AG10803 (cell line): ENCODE measurements around the gene PCTP.
A peak's percentile ranks its signal among the peaks of the same experiment; 100 is the strongest.

Source experiments
- DNase-seq: peaks from one replicate; pipeline ENCODE4 v3.0.0; 2010; ENCODE audit warnings: low read depth
- H3K4me3 ChIP-seq: 2 replicates; pipeline ENCODE4 v1.5.1; 2011; ENCODE audit warnings: mild to moderate bottlenecking, low read length, control low read depth
- TF ChIP-seq, protein P1 (sequence below): conservative IDR thresholded peaks from 2 replicates; pipeline ENCODE4 v1.5.1; 2011; ENCODE audit warnings: mild to moderate bottlenecking, low read length, control low read depth, inconsistent platforms

PCTP gene

DNA sequence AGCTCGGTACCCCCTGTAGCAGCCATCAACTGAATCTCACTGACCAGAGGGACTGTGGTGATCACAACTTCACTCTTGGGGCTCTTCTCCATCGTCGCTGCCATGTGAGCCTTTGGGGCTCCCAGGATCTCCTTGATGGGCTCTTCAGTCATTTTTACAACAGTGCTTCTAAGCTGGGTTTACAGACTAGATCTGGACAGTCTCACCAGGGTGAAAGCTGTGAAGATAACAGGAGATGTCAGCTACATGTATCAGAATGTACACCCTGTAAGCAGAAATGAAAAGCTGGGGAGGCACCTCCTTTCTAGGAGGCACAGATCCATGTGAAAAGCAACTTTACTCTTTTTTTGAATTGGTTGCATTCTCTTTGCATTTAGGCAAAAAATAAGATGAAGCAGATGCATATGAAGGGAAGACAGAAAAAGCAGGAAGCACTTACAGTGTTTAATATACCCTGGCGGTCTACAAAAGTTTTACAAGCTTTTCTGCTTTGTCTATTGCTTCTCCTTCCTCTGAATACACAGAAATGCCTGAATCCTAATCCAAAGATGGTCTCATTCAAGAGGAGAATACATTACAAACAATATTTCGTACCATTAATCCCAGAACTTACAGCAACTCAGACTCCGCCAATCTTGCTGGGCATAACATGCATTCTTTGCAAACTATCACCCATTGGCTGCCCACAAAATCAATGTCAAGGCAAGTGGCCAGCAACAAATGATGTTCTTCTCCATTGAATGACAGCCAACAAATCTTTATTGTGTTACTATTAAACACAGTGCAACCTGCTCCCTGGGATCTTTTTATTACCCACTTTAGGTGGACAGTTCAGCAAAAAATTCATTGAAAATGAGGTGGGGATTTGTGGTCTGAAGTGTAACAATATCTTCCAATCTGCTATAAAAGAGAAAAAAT is 29.7 kb upstream of the PCTP start:
- DNase-seq = no peak
- H3K4me3 ChIP-seq = no peak overlapping the region
- TF ChIP-seq, protein P1, sequence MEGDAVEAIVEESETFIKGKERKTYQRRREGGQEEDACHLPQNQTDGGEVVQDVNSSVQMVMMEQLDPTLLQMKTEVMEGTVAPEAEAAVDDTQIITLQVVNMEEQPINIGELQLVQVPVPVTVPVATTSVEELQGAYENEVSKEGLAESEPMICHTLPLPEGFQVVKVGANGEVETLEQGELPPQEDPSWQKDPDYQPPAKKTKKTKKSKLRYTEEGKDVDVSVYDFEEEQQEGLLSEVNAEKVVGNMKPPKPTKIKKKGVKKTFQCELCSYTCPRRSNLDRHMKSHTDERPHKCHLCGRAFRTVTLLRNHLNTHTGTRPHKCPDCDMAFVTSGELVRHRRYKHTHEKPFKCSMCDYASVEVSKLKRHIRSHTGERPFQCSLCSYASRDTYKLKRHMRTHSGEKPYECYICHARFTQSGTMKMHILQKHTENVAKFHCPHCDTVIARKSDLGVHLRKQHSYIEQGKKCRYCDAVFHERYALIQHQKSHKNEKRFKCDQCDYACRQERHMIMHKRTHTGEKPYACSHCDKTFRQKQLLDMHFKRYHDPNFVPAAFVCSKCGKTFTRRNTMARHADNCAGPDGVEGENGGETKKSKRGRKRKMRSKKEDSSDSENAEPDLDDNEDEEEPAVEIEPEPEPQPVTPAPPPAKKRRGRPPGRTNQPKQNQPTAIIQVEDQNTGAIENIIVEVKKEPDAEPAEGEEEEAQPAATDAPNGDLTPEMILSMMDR = no peak

DNA sequence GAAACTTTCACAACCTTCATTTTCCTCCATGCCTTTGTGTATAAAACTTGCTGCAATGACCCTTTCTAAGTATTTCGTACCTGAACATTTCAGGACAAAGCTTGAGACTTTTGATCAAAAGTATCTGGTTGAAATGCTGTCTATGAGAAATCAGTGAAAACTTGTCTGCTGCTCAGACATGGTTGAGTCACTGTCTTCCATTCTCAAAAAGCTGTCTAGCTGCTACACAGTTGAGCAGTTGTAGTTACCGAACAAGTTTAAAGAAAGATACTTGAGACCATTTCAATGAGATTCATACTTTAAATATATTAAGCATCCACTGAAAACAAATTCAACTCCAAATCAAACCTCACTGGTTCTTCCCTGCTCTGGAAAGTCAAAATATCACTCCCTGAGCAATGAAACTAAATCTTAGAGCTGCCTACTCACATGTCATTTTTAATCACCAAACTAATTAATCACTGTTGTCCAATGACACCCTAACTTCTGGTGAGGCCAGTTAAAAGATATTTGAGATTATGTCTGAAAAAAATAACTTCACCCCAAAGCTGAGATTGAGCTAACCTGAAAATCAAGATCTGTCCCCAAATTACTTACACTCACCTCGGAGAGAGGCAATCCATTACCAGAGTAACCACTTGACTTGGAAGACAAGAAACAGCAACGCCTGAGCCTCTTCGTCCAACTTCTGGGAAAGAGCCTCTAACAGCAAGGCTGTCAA is 28.7 kb upstream of the PCTP start:
- DNase-seq = no peak
- H3K4me3 ChIP-seq = peak overlapping the region; percentile 39

DNA sequence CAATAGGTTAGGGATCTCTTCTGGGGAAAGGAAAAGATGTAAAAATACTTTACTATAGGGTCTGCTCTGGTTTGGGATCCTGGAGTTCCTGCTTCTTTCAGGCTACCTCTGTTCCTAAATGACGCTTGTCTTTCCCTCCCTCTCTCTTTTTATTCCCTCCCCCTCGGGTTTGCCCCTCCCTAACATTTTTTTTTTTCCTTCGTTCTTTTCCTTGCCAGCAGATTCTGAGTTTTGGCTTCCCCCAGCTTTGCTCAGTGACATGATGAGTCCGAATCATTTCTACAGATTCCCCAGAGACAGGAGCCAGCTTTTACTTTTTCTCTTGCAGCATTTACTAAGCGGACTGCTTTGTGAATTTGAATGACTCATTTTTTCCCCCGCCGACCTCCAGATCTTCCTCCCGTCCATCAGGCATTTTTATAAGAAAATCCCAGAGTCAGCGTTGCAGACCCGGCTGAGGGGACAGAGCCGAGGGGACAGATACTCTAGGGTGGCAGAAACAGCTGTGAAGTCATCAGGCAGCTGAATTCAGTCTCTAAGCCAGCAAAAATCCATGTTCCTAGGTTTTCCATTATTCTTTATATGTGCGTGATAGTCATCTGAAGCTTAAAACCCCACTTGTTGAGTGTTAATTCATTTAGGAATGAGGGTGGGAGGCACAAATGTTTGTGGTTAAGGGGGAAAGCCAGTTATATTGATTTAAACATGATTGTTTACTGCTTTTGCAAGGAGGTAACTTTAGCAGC is 27.9 kb upstream of the PCTP start, which contains the start of gene TMEM100:
TSS of gene TMEM100 (minus strand) at position 123 of the 746 bp plus-strand sequence. CDS start 1,794 bp downstream, outside the sequence.
- TF ChIP-seq, protein P1 = no peak
- peak; percentile 76 for DNase-seq
- H3K4me3 ChIP-seq = peak within 1 kb of the TSS; percentile 39

More for the DNA sequence above, 28.7 kb upstream of the PCTP start:
- TF ChIP-seq, protein P1 = no peak

DNA sequence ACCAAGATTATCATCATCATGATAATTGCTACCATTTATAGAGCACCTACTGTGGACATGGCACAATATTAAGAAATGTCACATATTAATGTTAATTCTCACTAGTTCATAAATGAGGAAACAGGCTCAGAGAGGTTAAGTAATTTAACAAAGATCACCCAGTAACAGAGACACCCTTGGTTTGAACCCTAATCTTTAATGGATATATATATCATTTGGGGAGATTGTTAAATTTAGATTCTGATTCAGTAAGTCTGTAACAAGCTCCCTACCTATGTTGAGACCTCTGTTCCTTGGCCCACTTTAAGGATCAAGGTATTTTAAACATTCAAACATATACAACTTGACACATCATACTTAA is 27.4 kb upstream of the PCTP start:
- TF ChIP-seq, protein P1 = no peak
- DNase-seq = no peak
- no peak overlapping the region for H3K4me3 ChIP-seq

DNA sequence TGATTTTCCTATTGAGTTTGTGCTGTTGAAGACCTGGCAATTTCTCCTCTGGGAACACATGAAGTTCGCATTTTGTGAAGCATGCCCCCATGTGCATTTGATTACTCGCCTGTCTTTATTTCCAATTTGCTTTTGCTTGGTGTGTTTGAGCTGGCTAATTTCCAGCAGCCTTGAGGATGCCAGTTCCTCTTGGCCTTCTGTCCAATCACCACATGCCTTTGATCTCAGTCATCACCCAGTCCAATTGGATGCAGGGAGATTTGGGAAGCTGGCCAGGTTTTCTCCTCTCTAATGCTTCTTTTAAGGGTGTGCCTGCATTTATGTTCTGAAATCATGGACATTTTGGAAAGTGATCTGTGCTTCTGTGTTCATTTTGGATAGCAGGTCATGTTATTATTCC is 24.4 kb upstream of the PCTP start:
- TF ChIP-seq, protein P1 = no peak
- DNase-seq = peak; percentile 98
- H3K4me3 ChIP-seq = no peak overlapping the region

DNA sequence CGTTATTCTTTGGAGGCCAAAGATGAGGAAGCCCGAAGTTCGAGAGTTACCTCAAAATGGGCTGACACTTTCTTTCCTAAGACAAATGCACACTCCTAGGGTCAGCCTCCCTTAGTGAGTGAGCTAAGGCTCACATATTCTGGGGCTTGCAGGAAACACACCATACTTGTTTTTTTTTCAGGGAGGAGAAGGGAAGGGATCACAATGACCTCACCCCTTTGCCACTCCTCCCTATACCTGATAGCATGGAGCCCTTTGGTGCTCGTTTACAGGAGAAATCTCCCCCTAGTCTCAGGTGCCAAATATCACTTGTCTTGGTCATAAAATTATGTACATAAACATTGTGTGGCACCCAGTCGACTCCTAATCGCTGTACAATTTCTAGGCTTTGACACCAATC is 23.6 kb upstream of the PCTP start:
- TF ChIP-seq, protein P1 = no peak
- DNase-seq = no peak
- H3K4me3 ChIP-seq = no peak overlapping the region
